A549 treated with DMSO at 1 μM for 4 hours (cell line): ENCODE measurements around the gene ZNF324B. TPM values are rescaled to one million over a fixed set of nuclear protein-coding genes. Genes with fewer than 3 reads are reported as not detected.

Source experiments
- total RNA-seq: library from RNA; stranded (reverse); fragments of 200-300 nt; extraction: Qiagen RNA extraction; gene quantifications from 5 replicates; pipeline ENCODE4 v1.2.3, GENCODE V29; 2022; ENCODE audit warnings: low read depth

Gene ZNF324B
- total RNA-seq: 7.4 to 8.4 TPM (median 7.8 TPM) in 5 replicates

DNA sequence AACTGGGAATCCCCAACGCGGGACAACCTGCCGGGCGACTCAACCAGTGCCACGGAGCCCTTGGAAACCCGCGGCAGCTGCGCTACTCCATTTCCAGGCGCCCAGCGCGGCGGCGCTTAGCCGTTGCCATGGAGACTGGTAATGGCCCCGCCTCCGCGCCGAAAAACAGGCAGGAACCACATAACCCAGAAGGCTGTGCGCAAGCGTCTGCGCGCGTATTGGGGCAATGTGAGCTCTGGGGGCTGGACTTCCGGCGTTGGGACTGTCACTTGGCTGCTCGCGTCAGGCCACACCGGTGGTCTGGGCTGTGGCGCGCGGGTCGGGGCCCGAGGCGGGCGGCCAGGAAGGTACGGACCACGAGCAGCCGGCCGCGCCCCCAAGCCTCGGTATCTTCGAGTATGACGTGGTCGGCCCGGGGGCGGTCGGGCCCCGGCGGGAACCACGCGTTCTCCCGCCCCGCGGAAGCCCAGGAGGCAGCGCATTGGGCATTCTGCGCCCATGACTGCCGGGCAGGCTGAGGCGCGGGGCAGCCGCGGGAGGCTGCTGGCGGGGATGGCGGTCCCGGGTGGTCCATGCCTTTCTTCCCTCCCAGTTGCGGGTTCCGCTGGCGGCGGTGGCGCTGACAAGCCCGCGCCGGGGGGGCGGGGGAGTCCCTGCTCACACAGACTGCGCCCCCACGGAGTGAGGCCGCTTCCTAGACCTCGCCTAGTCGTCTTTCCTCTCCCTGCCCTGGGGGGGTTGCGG lies at the start of gene ZNF324B:
Gene ZNF324B (plus strand): TSS at position 265 of the 744 bp plus-strand sequence. CDS start 2,080 bp downstream, outside the sequence.

DNA sequence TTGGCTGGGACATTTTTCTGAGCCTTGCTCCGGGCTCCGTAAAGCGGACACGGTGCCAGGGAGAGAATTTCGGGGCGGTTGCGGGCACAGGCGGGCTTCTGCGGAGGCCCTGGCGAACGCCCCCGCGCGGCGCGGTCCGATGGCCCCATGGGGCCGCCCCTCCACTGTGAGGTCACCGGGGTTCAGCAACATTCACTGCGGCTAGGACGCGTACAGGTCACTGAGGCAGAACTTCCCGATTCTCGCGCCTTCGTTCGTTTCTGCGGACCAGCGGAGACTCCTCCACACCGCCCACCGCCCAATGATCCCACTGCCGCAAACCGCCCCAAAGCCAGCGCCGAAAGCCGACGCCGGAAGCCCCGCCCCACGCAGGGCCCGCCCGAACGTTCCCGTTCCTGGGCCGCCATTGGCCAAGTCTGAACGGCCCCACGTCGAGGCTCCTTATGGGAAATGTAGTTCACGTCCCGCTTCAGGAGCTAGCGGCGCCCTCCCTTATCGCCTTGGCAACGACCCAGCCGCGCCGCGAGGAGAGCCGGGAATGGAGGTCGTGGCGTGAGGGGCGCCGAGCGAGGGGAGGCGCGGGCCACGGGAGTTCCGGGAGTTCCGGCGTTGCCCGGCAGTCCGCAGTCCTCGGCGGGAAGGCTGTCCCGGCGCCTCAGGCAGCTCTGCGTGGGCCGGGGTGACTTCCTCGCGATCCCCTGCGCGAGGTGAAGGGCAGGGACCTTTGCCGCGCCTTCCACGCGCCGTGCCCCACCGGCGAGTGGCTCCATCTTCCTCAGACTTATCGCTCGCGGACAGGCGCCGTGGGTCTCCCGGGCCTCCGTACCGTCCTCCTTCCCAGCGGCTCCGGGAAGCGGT lies 43.0 kb upstream of the ZNF324B start, which contains the start of gene ZNF584:
Gene ZNF584 (plus strand): TSS at position 498 of the 858 bp plus-strand sequence. CDS start 499 bp downstream, outside the sequence.

DNA sequence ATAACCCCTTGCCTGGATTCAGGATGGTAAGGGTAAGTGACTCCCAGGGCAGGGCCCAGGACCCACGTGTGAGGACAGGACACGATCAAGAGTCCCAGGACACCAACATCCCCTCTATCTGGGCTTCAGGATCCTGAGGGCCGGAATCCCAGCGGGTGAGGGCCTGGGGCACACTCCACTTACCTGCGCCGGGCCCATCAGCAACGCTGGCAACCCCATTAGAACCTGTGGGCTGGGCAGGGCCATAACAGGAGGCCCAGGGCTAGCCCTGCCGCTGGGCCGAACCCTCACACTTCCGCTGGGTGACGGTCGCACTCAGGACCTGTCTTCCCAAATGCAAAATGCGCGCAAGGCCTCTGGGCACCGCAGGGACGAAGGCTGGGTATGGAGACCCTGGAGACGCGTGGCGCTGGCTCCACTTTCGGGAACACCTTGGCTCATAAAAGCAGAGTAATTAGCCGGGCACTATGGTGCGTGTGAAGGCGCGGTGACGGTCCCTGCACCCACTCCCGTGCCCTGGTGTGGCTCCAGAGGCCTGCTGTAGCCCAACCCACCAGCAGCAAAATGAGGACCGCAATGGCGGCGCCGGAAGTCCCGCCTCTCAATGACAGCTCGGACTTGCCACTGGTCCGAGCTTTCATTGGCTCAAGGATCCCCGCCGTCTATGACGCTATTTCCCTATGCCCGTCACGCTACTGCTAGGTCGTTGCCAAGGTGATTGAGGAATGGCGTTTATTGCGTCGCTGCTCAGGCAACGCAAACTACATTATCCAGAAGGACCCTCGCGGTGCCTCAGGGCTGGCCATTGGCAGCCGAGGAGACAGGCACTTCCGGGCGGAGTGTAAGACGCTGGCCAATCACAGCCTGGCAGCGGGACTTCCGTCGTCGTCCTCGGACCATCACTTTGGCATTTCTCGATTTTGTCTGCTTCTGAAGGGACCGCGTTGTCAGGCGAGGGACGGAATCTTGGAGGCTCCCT lies 11.6 kb upstream of the ZNF324B start, which contains the start of gene ZNF132:
Gene ZNF132 (minus strand): TSS at position 578 of the 979 bp plus-strand sequence. CDS start 332 bp downstream, at position 246.

DNA sequence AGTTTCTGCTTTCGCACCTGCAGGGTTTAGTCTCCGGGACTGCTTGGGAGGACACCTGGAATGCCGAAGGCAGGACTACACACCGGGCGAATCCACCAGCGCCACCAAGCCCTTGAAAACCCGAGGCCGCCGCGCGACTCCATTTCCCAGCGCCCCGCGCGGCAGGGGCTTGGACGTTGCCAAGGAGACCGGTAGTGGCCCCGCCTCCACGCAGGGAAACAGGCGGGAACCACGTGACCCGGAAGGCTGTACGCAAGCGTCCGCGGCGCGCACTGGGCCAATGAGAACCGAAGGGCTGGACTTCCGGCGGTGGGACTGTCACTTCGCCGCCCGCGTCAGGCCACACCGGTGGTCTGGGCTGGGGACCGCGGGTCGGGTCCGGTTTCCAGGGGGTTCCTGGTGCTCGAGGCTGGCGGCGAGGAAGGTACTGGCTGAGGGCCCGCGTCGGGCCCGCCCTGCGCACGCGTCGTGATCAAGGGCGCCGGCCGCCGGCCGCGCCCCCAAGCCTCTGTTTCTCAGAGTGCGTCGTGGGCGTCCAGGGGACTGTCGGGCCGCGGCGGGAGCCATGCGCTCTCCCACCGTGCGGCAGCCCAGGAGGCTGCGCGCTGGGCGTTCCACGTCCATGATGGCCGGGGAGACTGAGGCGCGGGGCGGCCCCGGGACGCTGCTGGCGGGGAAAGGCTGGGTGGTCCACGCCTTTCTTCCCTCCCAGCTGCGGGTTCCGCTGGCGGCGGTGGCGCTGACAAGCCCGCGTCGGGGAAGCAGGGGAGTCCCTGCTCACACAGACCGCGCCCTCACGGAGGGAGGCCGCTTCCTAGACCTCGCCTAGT lies 15.6 kb downstream of the ZNF324B start, which contains the start of gene ZNF324:
Gene ZNF324 (plus strand): TSS at position 321 of the 830 bp plus-strand sequence. CDS start 2,106 bp downstream, outside the sequence.

DNA sequence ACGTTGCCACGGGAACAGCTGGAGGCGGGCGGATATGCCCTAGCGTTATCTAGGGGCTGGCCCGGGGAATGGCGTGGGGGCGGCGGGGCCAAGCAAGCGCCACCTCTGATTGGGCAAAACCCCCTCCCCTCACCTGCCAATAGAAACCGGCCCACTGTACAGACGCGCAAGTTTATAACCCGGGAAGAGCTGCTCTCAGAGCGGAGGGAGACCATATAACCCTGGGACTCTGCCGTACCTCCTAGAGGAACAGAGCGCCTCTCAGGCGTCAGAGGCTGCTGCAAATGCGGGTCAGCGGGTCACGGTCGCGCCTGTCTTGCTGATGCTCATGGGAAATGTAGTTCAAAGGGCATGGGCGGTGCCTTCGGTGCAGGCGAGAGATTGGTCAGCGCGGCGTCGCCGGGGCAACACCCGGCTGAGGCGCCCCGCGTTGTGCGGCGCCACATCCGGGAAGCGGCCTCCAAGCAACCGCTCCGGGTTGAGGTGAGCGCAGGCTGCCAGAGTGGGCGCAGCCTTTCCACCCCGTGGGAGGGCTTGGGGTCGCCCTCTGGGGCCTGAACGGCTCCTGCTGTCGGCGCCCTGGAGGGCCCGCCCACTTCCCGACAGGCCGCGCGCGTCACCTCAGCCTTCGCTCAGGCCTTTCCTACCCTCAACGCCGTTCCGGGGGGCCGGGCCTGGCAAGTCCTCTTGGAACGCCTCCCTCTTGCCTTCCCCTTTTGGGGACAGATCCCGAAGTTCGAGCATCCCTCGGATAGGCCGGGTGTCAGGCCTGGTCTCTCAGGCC lies 24.5 kb downstream of the ZNF324B start, which contains the start of gene ZNF446:
Gene ZNF446 (plus strand): TSS at position 639 of the 784 bp plus-strand sequence. CDS start 867 bp downstream, outside the sequence.

Other genes with a start within 250 kb of the ZNF324B start
- 11.6 to 24.4 TPM (median 19.0 TPM) in 5 replicates for gene ZNF544, start 222.7 kb upstream of the ZNF324B start, total RNA-seq
- gene ZNF8, start 172.7 kb upstream of the ZNF324B start, total RNA-seq: 1.3 to 1.5 TPM (median 1.3 TPM) in 5 replicates
- 90.7 to 110 TPM (median 98.8 TPM) in 5 replicates for gene ERVK3-1, start 146.2 kb upstream of the ZNF324B start, total RNA-seq
- gene ZSCAN22, start 124.6 kb upstream of the ZNF324B start, total RNA-seq: 2.1 to 3.3 TPM (median 2.9 TPM) in 5 replicates
- 9.9 to 13.7 TPM (median 12.2 TPM) in 5 replicates for gene A1BG, start 98.1 kb upstream of the ZNF324B start, total RNA-seq
- gene ZNF497, start 88.9 kb upstream of the ZNF324B start, total RNA-seq: 0.80 to 1.7 TPM (median 1.5 TPM) in 5 replicates
- 1.1 to 1.5 TPM (median 1.2 TPM) in 5 replicates for gene ZNF837, start 70.6 kb upstream of the ZNF324B start, total RNA-seq
- 2,263 to 2,574 TPM (median 2,501 TPM) in 5 replicates for gene RPS5, start 64.4 kb upstream of the ZNF324B start, total RNA-seq
- gene RNF225, start 56.0 kb upstream of the ZNF324B start, total RNA-seq: 0.13 to 0.22 TPM in 2 of 5 replicates, not detected in the others
- gene ZNF584, start 43.0 kb upstream of the ZNF324B start, total RNA-seq: 18.6 to 22.4 TPM (median 18.8 TPM) in 5 replicates
- gene ZNF132, start 11.5 kb upstream of the ZNF324B start, total RNA-seq: 0.07 to 0.16 TPM (median 0.08 TPM) in 4 of 5 replicates, not detected in the other
- 9.1 to 11.9 TPM (median 9.7 TPM) in 5 replicates for gene ZNF324, start 15.5 kb downstream of the ZNF324B start, total RNA-seq
- 11.7 to 14.6 TPM (median 13.1 TPM) in 5 replicates for gene ZNF446, start 24.7 kb downstream of the ZNF324B start, total RNA-seq
- 24.4 to 34.2 TPM (median 28.6 TPM) in 5 replicates for gene SLC27A5, start 60.4 kb downstream of the ZNF324B start, total RNA-seq
- 11.6 to 19.5 TPM (median 16.8 TPM) in 5 replicates for gene ZBTB45, start 68.2 kb downstream of the ZNF324B start, total RNA-seq
- 659 to 835 TPM (median 753 TPM) in 5 replicates for gene TRIM28, start 92.4 kb downstream of the ZNF324B start, total RNA-seq
- gene CHMP2A, start 103.5 kb downstream of the ZNF324B start, total RNA-seq: 183 to 204 TPM (median 191 TPM) in 5 replicates
- gene UBE2M, start 107.0 kb downstream of the ZNF324B start, total RNA-seq: 135 to 153 TPM (median 147 TPM) in 5 replicates
- 12.5 to 18.1 TPM (median 16.9 TPM) in 5 replicates for gene MZF1, start 121.7 kb downstream of the ZNF324B start, total RNA-seq